ENCODE results near the gene C10orf95.
"Not testable (repeated sequence)": the region's sequence is repeated elsewhere in the genome, so short reads cannot be mapped to it uniquely, and the experiment has no call there.

Gene C10orf95

GRCh38 chr10:102451105-102451969, at the start of gene C10orf95:
Gene C10orf95, minus strand, starts transcription at chr10:102451543. Its CDS starts 450 bp downstream, at chr10:102451093.
- no peak for DNase-seq

GRCh38 chr10:102500686-102501085, 49.3 kb upstream of the C10orf95 start:
- not testable (repeated sequence) for DNase-seq

GRCh38 chr10:102499356-102499755, 48.0 kb upstream of the C10orf95 start:
- no peak for DNase-seq

- DNase-seq = no peak
Observed at GRCh38 chr10:102497545-102497944, 46.2 kb upstream of the C10orf95 start.

GRCh38 chr10:102493771-102494170, 42.4 kb upstream of the C10orf95 start:
- no peak for DNase-seq

- DNase-seq = no peak
Observed at GRCh38 chr10:102492983-102493382, 41.6 kb upstream of the C10orf95 start.

GRCh38 chr10:102492344-102492939, 41.1 kb upstream of the C10orf95 start:
- no peak for DNase-seq

GRCh38 chr10:102491136-102491535, 39.8 kb upstream of the C10orf95 start:
- no peak for DNase-seq

- no peak for DNase-seq
Observed at GRCh38 chr10:102485093-102485784, 33.9 kb upstream of the C10orf95 start.

- no peak for DNase-seq
Observed at GRCh38 chr10:102484021-102484420, 32.7 kb upstream of the C10orf95 start.

- DNase-seq = no peak
Observed at GRCh38 chr10:102480396-102480795, 29.1 kb upstream of the C10orf95 start.

- DNase-seq = no peak
Observed at GRCh38 chr10:102479651-102480050, 28.3 kb upstream of the C10orf95 start.

GRCh38 chr10:102476466-102477141, 25.3 kb upstream of the C10orf95 start:
- no peak for DNase-seq

GRCh38 chr10:102475451-102476040, 24.2 kb upstream of the C10orf95 start:
- DNase-seq = no peak

GRCh38 chr10:102473445-102474331, 22.3 kb upstream of the C10orf95 start:
- DNase-seq = no peak

- no peak for DNase-seq
Observed at GRCh38 chr10:102470579-102471546, 19.5 kb upstream of the C10orf95 start.

- DNase-seq = no peak
Observed at GRCh38 chr10:102468683-102469082, 17.3 kb upstream of the C10orf95 start.

- DNase-seq = no peak
Observed at GRCh38 chr10:102467971-102468438, 16.7 kb upstream of the C10orf95 start.

- DNase-seq = no peak
Observed at GRCh38 chr10:102467318-102467717, 16.0 kb upstream of the C10orf95 start.

- no peak for DNase-seq
Observed at GRCh38 chr10:102465466-102465865, 14.1 kb upstream of the C10orf95 start.

All from Kasumi-1 (cell line).